GM13977 (cell line): ENCODE measurements around the gene MPP1.
A peak's percentile ranks its signal among the peaks of the same experiment; 100 is the strongest.

Experiments used
- DNase-seq: peaks from one replicate; pipeline ENCODE4 v3.0.0; 2012; ENCODE audit warnings: low spot score
- in situ Hi-C: fragments of 300-500 bp; cut with MboI; formaldehyde crosslinking; loops from one replicate; pipeline ENCODE4 v1.12.0; 2022; ENCODE audit warnings: low sequenced_read_pairs, low pct_unique_long_range_greater_than_20kb, mixed read lengths, inconsistent platforms; ENCODE audit not compliant: unreplicated experiment
- TF ChIP-seq, protein P1 (sequence below): IDR thresholded peaks from 2 replicates; pipeline ENCODE4 v1.5.1; 2012; ENCODE audit warnings: mild to moderate bottlenecking, control low read depth; ENCODE audit not compliant: insufficient read depth; ENCODE audit errors: extremely low read depth, missing control alignments

Gene MPP1

GRCh38 chrX:154751203-154751668 is 54.0 kb downstream of the MPP1 start:
- in situ Hi-C loops: no loop called here
- DNase-seq: no peak
- TF ChIP-seq, protein P1, sequence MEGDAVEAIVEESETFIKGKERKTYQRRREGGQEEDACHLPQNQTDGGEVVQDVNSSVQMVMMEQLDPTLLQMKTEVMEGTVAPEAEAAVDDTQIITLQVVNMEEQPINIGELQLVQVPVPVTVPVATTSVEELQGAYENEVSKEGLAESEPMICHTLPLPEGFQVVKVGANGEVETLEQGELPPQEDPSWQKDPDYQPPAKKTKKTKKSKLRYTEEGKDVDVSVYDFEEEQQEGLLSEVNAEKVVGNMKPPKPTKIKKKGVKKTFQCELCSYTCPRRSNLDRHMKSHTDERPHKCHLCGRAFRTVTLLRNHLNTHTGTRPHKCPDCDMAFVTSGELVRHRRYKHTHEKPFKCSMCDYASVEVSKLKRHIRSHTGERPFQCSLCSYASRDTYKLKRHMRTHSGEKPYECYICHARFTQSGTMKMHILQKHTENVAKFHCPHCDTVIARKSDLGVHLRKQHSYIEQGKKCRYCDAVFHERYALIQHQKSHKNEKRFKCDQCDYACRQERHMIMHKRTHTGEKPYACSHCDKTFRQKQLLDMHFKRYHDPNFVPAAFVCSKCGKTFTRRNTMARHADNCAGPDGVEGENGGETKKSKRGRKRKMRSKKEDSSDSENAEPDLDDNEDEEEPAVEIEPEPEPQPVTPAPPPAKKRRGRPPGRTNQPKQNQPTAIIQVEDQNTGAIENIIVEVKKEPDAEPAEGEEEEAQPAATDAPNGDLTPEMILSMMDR: no peak

DNA sequence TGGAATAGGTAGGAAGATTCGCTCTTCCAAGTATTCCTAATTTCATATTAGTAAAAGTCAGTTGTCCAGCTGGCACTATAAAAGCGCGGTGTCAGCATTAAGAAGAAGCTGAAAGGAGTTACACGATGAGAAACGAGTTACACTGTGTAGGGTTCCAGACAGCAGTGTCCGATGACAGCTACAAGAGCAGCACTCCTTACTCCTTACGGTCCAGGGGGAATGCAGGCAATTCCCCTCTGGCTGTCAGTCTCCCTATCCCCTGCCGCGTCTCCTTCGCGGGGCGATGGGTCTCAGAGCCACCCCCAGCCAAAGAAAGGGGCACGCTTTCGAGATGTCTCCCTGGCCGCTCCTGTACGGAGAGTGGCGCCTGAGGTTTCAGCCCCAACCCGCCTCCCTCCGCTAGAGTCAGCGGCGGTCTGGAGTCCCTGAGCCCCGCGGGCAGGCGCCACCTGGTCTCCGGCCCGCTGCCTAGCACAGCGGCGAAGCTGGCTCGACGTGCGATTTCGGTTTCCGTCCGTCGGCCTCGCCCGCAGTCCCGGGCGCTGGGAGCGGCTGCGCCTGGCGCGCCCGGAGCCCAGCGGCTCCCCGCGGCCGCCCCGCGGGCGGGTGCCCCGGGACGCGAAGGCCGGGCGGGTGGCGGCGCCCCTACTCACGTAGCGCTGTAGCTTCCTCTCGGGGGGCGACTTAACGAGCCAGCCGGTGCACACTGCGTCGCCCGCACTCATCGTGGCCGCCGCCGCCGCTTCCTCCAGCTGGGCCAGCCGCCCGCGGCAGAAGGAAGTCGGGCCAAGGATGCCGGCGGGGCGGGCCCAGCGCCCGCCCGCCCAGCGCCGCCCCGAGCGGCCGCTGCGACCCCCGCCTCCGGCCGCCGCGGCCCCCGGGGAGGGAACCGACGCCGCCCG is 54.7 kb downstream of the MPP1 start, which contains the start of gene GAB3:
Gene GAB3 (minus strand): TSS at position 777 of the 902 bp plus-strand sequence. CDS start 52 bp downstream, at position 725.
- TF ChIP-seq, protein P1: no peak
- DNase-seq: peak; percentile 47
- in situ Hi-C loops: no loop called here

GRCh38 chrX:154749856-154750255 is 55.4 kb downstream of the MPP1 start:
- DNase-seq: no peak
- TF ChIP-seq, protein P1: no peak
- in situ Hi-C loops: loop anchor here (25.0 kb wide), 1 partner anchor 163 kb away; the partner anchor contains the start of gene CTAG1A

DNA sequence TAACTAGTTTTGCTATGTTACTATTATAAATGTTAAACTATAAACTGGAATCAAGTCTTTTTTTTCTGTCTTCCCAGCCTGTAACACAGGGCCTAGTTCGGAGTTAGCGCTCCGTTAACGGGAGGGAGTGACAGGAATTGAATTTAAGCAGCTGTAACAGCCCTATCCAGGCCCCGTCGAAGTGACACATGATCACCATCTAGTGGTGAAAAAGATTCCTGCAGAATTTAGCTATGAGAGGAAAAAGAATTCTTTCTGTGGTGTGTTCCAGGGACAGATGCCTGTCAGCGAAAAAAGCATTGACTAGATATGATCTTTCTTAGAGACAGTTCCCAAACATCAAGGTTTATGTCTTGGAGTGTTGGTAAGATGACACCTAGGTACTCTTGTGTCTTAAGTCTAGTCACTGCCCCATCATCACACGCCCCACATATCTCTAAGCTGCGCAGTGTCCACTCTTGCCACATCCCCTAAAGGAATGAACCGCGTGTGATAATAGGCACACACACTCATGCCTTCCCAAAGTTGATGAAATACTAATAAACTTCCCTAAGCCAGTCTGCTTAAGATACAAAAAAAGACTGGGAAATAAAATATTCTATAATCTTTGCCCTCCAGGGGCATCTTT is 56.5 kb downstream of the MPP1 start:
- in situ Hi-C loops: loop anchor here (25.0 kb wide), 1 partner anchor 162 kb away; the partner anchor contains the start of gene CTAG1A
- peak; percentile 57 for DNase-seq
- TF ChIP-seq, protein P1: peak; percentile 70

- TF ChIP-seq, protein P1: no peak
- in situ Hi-C loops: loop anchor here (25.0 kb wide), 1 partner anchor 155 kb away; the partner anchor contains the start of gene CTAG1A
- no peak for DNase-seq
Observed at GRCh38 chrX:154742613-154743012, 62.7 kb downstream of the MPP1 start.

DNA sequence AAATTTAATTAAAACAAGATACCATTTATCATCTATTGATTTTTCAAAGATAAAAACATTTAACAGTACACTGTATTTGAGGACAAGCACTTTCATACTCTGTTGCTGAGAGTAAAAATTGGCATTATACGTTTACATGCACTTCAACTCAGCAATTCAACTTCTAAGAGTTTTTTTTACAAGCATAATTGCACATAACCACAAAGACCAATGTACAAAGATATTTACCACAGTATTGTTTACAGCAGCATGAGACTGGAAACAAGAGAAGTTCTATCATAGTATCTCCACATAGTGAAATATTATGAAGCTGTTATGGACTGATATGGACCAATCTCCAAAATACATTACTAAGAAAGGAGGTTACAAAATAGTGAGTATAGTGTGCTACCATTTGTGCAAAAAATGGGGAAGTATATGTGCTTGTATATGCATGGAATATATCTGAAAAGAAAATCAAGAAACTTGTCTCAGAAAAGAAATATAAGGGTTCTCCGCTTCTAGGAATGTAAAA is 65.3 kb downstream of the MPP1 start:
- no peak for DNase-seq
- in situ Hi-C loops: loop anchor here (25.0 kb wide), 1 partner anchor 153 kb away; the partner anchor contains the start of gene CTAG1A
- TF ChIP-seq, protein P1: no peak
